Naive thymus-derived CD4-positive, alpha-beta T cell (primary cell): ENCODE results near the gene SNAPC2. TPM values are rescaled to one million over a fixed set of nuclear protein-coding genes. Genes with fewer than 3 reads are reported as not detected.

Experiments used
- ATAC-seq: fragments of 150-1000 bp; cut with Tn5 transposase; 2 replicates; pipeline ENCODE4 v1.10.0; 2021; ENCODE audit warnings: mild to moderate bottlenecking, moderate library complexity
- CTCF ChIA-PET: fragments of 350-600 bp; sonication (Branson Sonifier 250); formaldehyde crosslinking; loops from one replicate; lab custom pipeline; 2021; ENCODE audit warnings: antibody characterized with exemption; lab: Charles Lee
- POLR2A ChIA-PET: fragments of 350-600 bp; sonication (Branson Sonifier 250); formaldehyde crosslinking; loops from one replicate; lab custom pipeline; 2021; ENCODE audit warnings: antibody characterized with exemption, inconsistent platforms; lab: Charles Lee
- DNase-seq, 9 donors: peaks; one replicate each; pipeline versions ENCODE4 v3.0.0 to v3.0.0-alpha.2; 2020 to 2022; ENCODE audit warnings: mixed read lengths in 1 of 9
- H3K27ac ChIP-seq: one replicate; pipeline ENCODE4 v1.7.0; 2013; ENCODE audit warnings: mild to moderate bottlenecking, low read depth, low read length, moderate library complexity
- H3K27me3 ChIP-seq, 2 donors: one replicate each; pipeline ENCODE4 v1.7.0; 2013; ENCODE audit warnings: low read length in 2 of 2, mild to moderate bottlenecking in 2 of 2, moderate library complexity in 2 of 2; ENCODE audit not compliant: control insufficient read depth in 2 of 2, insufficient read depth in 2 of 2
- H3K36me3 ChIP-seq, 3 experiments: 1 replicate in 2 of 3; 2 replicates in 1 of 3; pipeline ENCODE4 v1.7.0; 2013; ENCODE audit warnings: low read length in 3 of 3, mild to moderate bottlenecking in 3 of 3, moderate library complexity in 1 of 3; ENCODE audit not compliant: insufficient read depth in 3 of 3, control insufficient read depth in 2 of 3
- H3K4me1 ChIP-seq, 2 donors: one replicate each; pipeline ENCODE4 v1.7.0; 2013; ENCODE audit warnings: low read length in 2 of 2, mild to moderate bottlenecking in 2 of 2, moderate library complexity in 1 of 2; ENCODE audit not compliant: control insufficient read depth in 2 of 2, insufficient read depth in 2 of 2
- H3K4me3 ChIP-seq: 2 replicates; pipeline ENCODE4 v1.7.0; 2013; ENCODE audit warnings: mild to moderate bottlenecking, low read length
- H3K9me3 ChIP-seq, 3 experiments: 1 replicate in 2 of 3; 2 replicates in 1 of 3; pipeline ENCODE4 v1.7.0; 2013; ENCODE audit warnings: low read length in 3 of 3; ENCODE audit not compliant: control insufficient read depth in 2 of 3
- H3K27ac Mint-ChIP-seq, 9 donors: one replicate each; pipeline ENCODE4 v1.8.0; 2020 to 2022; ENCODE audit warnings: mixed read lengths in 9 of 9, mild to moderate bottlenecking in 8 of 9, moderate library complexity in 5 of 9, inconsistent platforms in 2 of 9
- H3K27me3 Mint-ChIP-seq, 5 donors: one replicate each; pipeline ENCODE4 v1.8.0; 2021 to 2022; ENCODE audit warnings: mixed read lengths in 5 of 5, mild to moderate bottlenecking in 1 of 5
- H3K36me3 Mint-ChIP-seq, 5 donors: one replicate each; pipeline ENCODE4 v1.8.0; 2020 to 2022; ENCODE audit warnings: mixed read lengths in 5 of 5, mild to moderate bottlenecking in 3 of 5, inconsistent platforms in 1 of 5
- H3K4me1 Mint-ChIP-seq, 7 donors: one replicate each; pipeline ENCODE4 v1.8.0; 2020 to 2022; ENCODE audit warnings: mixed read lengths in 7 of 7, mild to moderate bottlenecking in 3 of 7, inconsistent platforms in 1 of 7
- H3K4me3 Mint-ChIP-seq, 10 donors: one replicate each; pipeline ENCODE4 v1.8.0; 2020 to 2022; ENCODE audit warnings: mild to moderate bottlenecking in 10 of 10, mixed read lengths in 10 of 10, moderate library complexity in 6 of 10, inconsistent platforms in 2 of 10
- H3K9me3 Mint-ChIP-seq, 11 donors: one replicate each; pipeline ENCODE4 v1.8.0; 2020 to 2022; ENCODE audit warnings: mixed read lengths in 11 of 11, mild to moderate bottlenecking in 4 of 11, inconsistent platforms in 1 of 11, moderate library complexity in 1 of 11
- intact Hi-C, 2 donors: fragments of 100-400 bp; cut with micrococcal nuclease; formaldehyde crosslinking; loops; one replicate each; pipeline ENCODE4 v1.15.1; 2023
- polyA plus RNA-seq, 2 donors: library from polyadenylated mRNA; unstranded; fragments of 300-500 nt; fragmentation: Illumina TruSeq; gene quantifications; one replicate each; pipeline ENCODE4 v1.2.3, GENCODE V29; 2021
- total RNA-seq, 6 experiments: library from RNA in 5 of 6; stranded (reverse) in 5 of 6; gene quantifications; 1 replicate in 5 of 6; 2 replicates in 1 of 6; pipeline ENCODE4 v1.2.3 and lab custom pipeline; 2021 to 2026

SNAPC2 gene
- total RNA-seq (10 to 100 TPM; 12.3 to 24.4 (median 21.4) TPM), polyA plus RNA-seq (10 to 100 TPM; 11.5 to 18.2 TPM), total RNA-seq (lab: John Stamatoyannopoulos, UW) (10.9 reads per million, percentile 37 among the genes with 10 or more reads in this experiment)

- peaks cover 3 to 20% of the 10 kb centered on the region in 2 donors for H3K27me3 ChIP-seq
- ATAC-seq, result peak; percentile 71
Measured at GRCh38 chr19:7919610-7920518, at the start of gene SNAPC2. Gene SNAPC2 (plus strand): TSS chr19:7920338. CDS start chr19:7920367, 29 bp downstream.

GRCh38 chr19:7870571-7871436, 49.3 kb upstream of the SNAPC2 start:
- ATAC-seq, result no peak
- Histone ChIP-seq H3K4me1 (peaks cover 16 to 26% of the 10 kb centered on the region in 2 donors), H3K36me3 (no peaks in the 10 kb centered on the region), H3K4me3 (no peak overlapping the region), H3K27me3 (peaks cover 0 to 2% of the 10 kb centered on the region in 2 donors), H3K9me3 (no peaks in the 10 kb centered on the region), H3K27ac (no peak overlapping the region)
- intact Hi-C loops, result loop anchor here in 1 of 2 donors (1.0 kb wide), 1 partner anchor 9 kb away; no protein-coding TSS in a partner anchor
- ChIA-PET CTCF (no interaction called here), POLR2A (interaction anchor here (1.1 kb wide), 1 partner anchor 1446 kb away, joined by 3 read pairs; no protein-coding TSS in a partner anchor)
- Mint-ChIP-seq H3K36me3 (peaks cover 0 to 5% (median 0%) of the 10 kb centered on the region in 5 donors), H3K4me3 (peak overlapping the region; percentile 41 to 87 (median 75)), H3K27me3 (peaks cover 0 to 60% (median 8%) of the 10 kb centered on the region in 5 donors), H3K9me3 (peaks cover 0 to 4% (median 0%) of the 10 kb centered on the region in 11 donors), H3K4me1 (peaks cover 15 to 33% (median 29%) of the 10 kb centered on the region in 7 donors), H3K27ac (peak overlapping the region in 6 of 9 donors; percentile 14 to 87 (median 38))
- DNase-seq, result peak in 7 of 9 donors; percentile 39 to 79 (median 56)

More at GRCh38 chr19:7919610-7920518, at the start of gene SNAPC2:
- Histone ChIP-seq H3K4me3 (peak within 1 kb of the TSS; percentile 86), H3K36me3 (peaks cover 0 to 18% (median 6%) of the 10 kb centered on the region in 3 experiments), H3K27ac (peak within 1 kb of the TSS; percentile 75), H3K4me1 (peaks cover 25 to 34% of the 10 kb centered on the region in 2 donors), H3K9me3 (no peaks in the 10 kb centered on the region)
- CTCF ChIA-PET, result interaction anchor here (1.1 to 2.8 kb wide), 5 partner anchors 12 to 51 kb away, joined by 3 to 14 read pairs (median 8); partner anchors contain the start of genes MAP2K7 and TIMM44
- Mint-ChIP-seq H3K27me3 (peaks cover 12 to 33% (median 14%) of the 10 kb centered on the region in 5 donors), H3K36me3 (peaks cover 0 to 13% (median 0%) of the 10 kb centered on the region in 5 donors), H3K9me3 (peaks cover 0 to 5% (median 0%) of the 10 kb centered on the region in 11 donors), H3K4me1 (peaks cover 15 to 52% (median 38%) of the 10 kb centered on the region in 7 donors), H3K4me3 (peak within 1 kb of the TSS; percentile 88 to 97 (median 94)), H3K27ac (peak within 1 kb of the TSS; percentile 76 to 97 (median 92))
- POLR2A ChIA-PET, result interaction anchor here (0.8 to 5.7 kb wide), 12 partner anchors 8 to 470 kb away, joined by 3 to 38 read pairs (median 6); partner anchors contain the start of genes MAP2K7, RAB11B and TIMM44
- intact Hi-C loops, result loop anchor here (1.0 to 10.0 kb wide), 19 partner anchors 17 to 1897 kb away; partner anchors contain the start of genes MAP2K7 (in 2 of the 2), PET100 (in 2 of the 2), RFX2 (in 2 of the 2) and TIMM44 (in 2 of the 2)
- peak; percentile 95 to 99 (median 98) for DNase-seq

GRCh38 chr19:7871437-7872305, 48.5 kb upstream of the SNAPC2 start:
- Histone ChIP-seq H3K4me1 (peaks cover 16 to 26% of the 10 kb centered on the region in 2 donors), H3K4me3 (peak overlapping the region; percentile 33), H3K9me3 (no peaks in the 10 kb centered on the region), H3K27me3 (peaks cover 0 to 2% of the 10 kb centered on the region in 2 donors), H3K36me3 (no peaks in the 10 kb centered on the region), H3K27ac (no peak overlapping the region)
- peak; percentile 75 to 95 (median 86) for DNase-seq
- peak; percentile 52 for ATAC-seq
- peaks cover 15 to 33% (median 29%) of the 10 kb centered on the region in 7 donors for H3K4me1 Mint-ChIP-seq
- peak overlapping the region in 6 of 9 donors; percentile 25 to 87 (median 46) for H3K27ac Mint-ChIP-seq
- H3K9me3 Mint-ChIP-seq, result peaks cover 0 to 4% (median 0%) of the 10 kb centered on the region in 11 donors
- intact Hi-C loops, result no loop called here
- peaks cover 0 to 5% (median 0%) of the 10 kb centered on the region in 5 donors for H3K36me3 Mint-ChIP-seq
- peaks cover 0 to 63% (median 8%) of the 10 kb centered on the region in 5 donors for H3K27me3 Mint-ChIP-seq
- CTCF ChIA-PET, result no interaction called here
- POLR2A ChIA-PET, result interaction anchor here (0.5 kb wide), 1 partner anchor 1509 kb away, joined by 3 read pairs; no protein-coding TSS in a partner anchor
- peak overlapping the region; percentile 41 to 84 (median 74) for H3K4me3 Mint-ChIP-seq

DNA sequence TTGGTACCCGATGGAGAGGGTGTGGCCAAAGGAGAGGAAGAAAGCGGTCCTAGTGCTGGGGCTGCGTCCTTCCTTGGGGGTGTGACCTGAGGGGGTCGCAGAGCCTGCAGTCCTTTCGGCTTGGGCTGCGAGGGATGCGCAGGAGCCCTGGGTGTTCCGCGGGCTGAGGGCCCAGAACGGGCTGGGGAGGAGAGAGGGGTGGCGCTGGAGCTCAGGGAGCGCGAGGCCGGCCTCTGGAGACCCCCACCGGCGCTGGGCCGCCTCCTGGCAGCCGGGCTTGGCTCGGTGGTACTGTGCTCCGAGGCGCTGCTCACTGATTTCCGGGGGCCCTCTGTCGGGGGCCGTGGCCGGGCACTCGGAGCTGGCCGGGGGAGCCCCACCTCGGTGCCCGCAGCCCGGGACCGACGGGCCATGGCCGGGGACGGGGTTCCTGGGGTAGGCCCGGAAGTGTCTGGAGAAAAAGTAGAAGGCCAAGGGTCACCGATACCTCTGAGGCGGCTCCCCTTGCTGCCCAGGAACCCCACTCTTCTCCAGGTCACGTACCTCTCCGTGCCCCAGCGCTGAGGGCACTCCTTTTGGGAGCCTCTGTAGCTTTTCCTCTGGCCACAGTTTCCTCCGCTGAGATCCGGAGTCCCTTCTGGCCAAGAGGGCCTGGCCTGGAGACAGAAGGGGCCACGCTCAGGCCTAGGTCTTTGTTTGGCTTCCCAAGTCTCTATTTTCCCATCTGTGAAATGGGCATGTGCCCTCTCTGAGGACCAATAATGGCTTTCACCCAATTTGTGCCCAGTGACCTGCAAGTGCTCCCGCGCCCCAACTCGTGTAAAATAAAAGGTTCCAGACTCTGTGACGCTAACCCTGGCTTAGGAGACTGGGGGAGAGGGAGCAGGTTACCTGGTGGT, 47.6 kb upstream of the SNAPC2 start:
- H3K9me3 ChIP-seq, result no peaks in the 10 kb centered on the region
- POLR2A ChIA-PET, result interaction anchor here (1.2 kb wide), 1 partner anchor 10 kb away, joined by 3 read pairs; no protein-coding TSS in a partner anchor

More for the DNA sequence above, 47.6 kb upstream of the SNAPC2 start:
- Histone ChIP-seq H3K4me3 (no peak overlapping the region), H3K27ac (no peak overlapping the region), H3K27me3 (peaks cover 0 to 2% of the 10 kb centered on the region in 2 donors), H3K36me3 (no peaks in the 10 kb centered on the region), H3K4me1 (peaks cover 16 to 26% of the 10 kb centered on the region in 2 donors)
- ATAC-seq (no peak), DNase-seq (no peak)
- Mint-ChIP-seq H3K36me3 (peaks cover 0 to 5% (median 0%) of the 10 kb centered on the region in 5 donors), H3K9me3 (peaks cover 0 to 4% (median 0%) of the 10 kb centered on the region in 11 donors), H3K27me3 (peaks cover 0 to 59% (median 8%) of the 10 kb centered on the region in 5 donors), H3K4me3 (peak overlapping the region; percentile 36 to 84 (median 72)), H3K27ac (peak overlapping the region in 5 of 9 donors; percentile 25 to 78 (median 33)), H3K4me1 (peaks cover 15 to 33% (median 29%) of the 10 kb centered on the region in 7 donors)
- CTCF ChIA-PET, result interaction anchor here (1.0 kb wide), 1 partner anchor 56 kb away, joined by 3 read pairs; no protein-coding TSS in a partner anchor
- intact Hi-C loops, result no loop called here
